SK-N-SH (cell line): ENCODE data around the gene LYPD8. TPM values are rescaled to one million over a fixed set of nuclear protein-coding genes. Genes with fewer than 3 reads are reported as not detected.

Experiments used
- CTCF ChIA-PET: fragments of 300-600, 350-600 bp; formaldehyde crosslinking; extraction: SDS; loops from one replicate; lab custom pipeline; 2021; lab: Yijun Ruan, JAX
- POLR2A ChIA-PET: fragments of 350-600 bp; sonication (Branson Sonifier 250); formaldehyde crosslinking; extraction: SDS; loops from one replicate; lab custom pipeline; 2020; ENCODE audit warnings: antibody characterized with exemption, inconsistent platforms; lab: Yijun Ruan, JAX
- DNase-seq: peaks from one replicate; pipeline ENCODE4 v3.0.0; 2012
- H2AFZ ChIP-seq: fragments of 200-600 bp; sonication (generic); 2 replicates; pipeline ENCODE4 v1.8.1; 2016; ENCODE audit warnings: antibody characterized with exemption, mild to moderate bottlenecking, low read depth
- H3F3A ChIP-seq: fragments of 200-600 bp; sonication (generic); replicated peaks from 2 replicates; pipeline ENCODE3; 2016; ENCODE audit warnings: antibody characterized with exemption, mild to moderate bottlenecking; ENCODE audit not compliant: insufficient read depth
- H3K27ac ChIP-seq, 2 experiments: fragments of 200-500 bp in 1 of 2; fragments of 200-600 bp in 1 of 2; sonication (Bioruptor generic) in 1 of 2; sonication (generic), shearing (Covaris generic) in 1 of 2; 2 replicates each; pipeline versions ENCODE4 v1.5.1 to v1.6.1; 2014 to 2016; ENCODE audit warnings: low read depth in 2 of 2, inconsistent platforms in 1 of 2, low read length in 1 of 2, mild to moderate bottlenecking in 1 of 2, mixed read lengths in 1 of 2
- H3K27me3 ChIP-seq: fragments of 200-600 bp; sonication (generic), shearing (Covaris generic); 2 replicates; pipeline ENCODE4 v1.6.1; 2016; ENCODE audit warnings: mixed run types; ENCODE audit not compliant: insufficient read depth
- H3K36me3 ChIP-seq, 2 experiments: fragments of 200-500 bp in 1 of 2; fragments of 200-600 bp in 1 of 2; sonication (Bioruptor generic) in 1 of 2; sonication (generic) in 1 of 2; replicated peaks in 1 of 2; 2 replicates each; pipeline versions ENCODE3 to v1.5.1; 2014 to 2016; ENCODE audit warnings: low read length in 1 of 2, mild to moderate bottlenecking in 1 of 2; ENCODE audit not compliant: insufficient read depth in 2 of 2, control insufficient read depth in 1 of 2
- H3K4me1 ChIP-seq, 2 experiments: fragments of 200-500 bp in 1 of 2; fragments of 200-600 bp in 1 of 2; sonication (Bioruptor generic) in 1 of 2; sonication (generic), shearing (Covaris generic) in 1 of 2; 2 replicates each; pipeline versions ENCODE4 v1.5.1 to v1.6.1; 2014 to 2016; ENCODE audit warnings: low read depth in 1 of 2, low read length in 1 of 2, mixed run types in 1 of 2; ENCODE audit not compliant: insufficient read depth in 2 of 2, control insufficient read depth in 1 of 2
- H3K4me2 ChIP-seq: fragments of 200-600 bp; sonication (generic), shearing (Covaris generic); 2 replicates; pipeline ENCODE4 v1.6.1; 2017; ENCODE audit warnings: mixed run types
- H3K4me3 ChIP-seq, 2 experiments: fragments of 200-500 bp in 1 of 2; fragments of 200-600 bp in 1 of 2; sonication (Bioruptor generic) in 1 of 2; sonication (generic), shearing (Covaris generic) in 1 of 2; 2 replicates each; pipeline versions ENCODE4 v1.5.1 to v1.8.1; 2014 to 2016; ENCODE audit warnings: low read depth in 2 of 2, inconsistent platforms in 1 of 2, low read length in 1 of 2, mild to moderate bottlenecking in 1 of 2, mixed read lengths in 1 of 2, moderate library complexity in 1 of 2
- H3K79me2 ChIP-seq: fragments of 200-600 bp; sonication (generic); 2 replicates; pipeline ENCODE4 v1.8.1; 2017; ENCODE audit warnings: mild to moderate bottlenecking; ENCODE audit not compliant: insufficient read depth
- H3K9ac ChIP-seq: fragments of 200-600 bp; sonication (generic); 2 replicates; pipeline ENCODE4 v1.6.1; 2017; ENCODE audit warnings: mixed run types
- H3K9me2 ChIP-seq: fragments of 200-600 bp; sonication (generic); 2 replicates; pipeline ENCODE4 v1.6.1; 2017; ENCODE audit warnings: mixed run types
- H3K9me3 ChIP-seq: fragments of 200-600 bp; sonication (generic); 2 replicates; pipeline ENCODE4 v1.6.1; 2017; ENCODE audit warnings: mixed run types, mild to moderate bottlenecking, moderate library complexity
- H4K20me1 ChIP-seq: fragments of 200-600 bp; sonication (generic); 2 replicates; pipeline ENCODE4 v1.6.1; 2017; ENCODE audit warnings: mild to moderate bottlenecking, mixed run types; ENCODE audit not compliant: insufficient read depth
- ELF1 ChIP-seq: IDR thresholded peaks from 2 replicates; pipeline ENCODE4 v1.4.0; 2012
- EP300 ChIP-seq, 2 experiments: IDR thresholded peaks; 2 replicates each; pipeline versions ENCODE4 v1.4.0 to v1.6.1; 2012; ENCODE audit warnings: borderline replicate concordance in 1 of 2, low read depth in 1 of 2, low read length in 1 of 2
- EZH2phosphoT487 ChIP-seq: fragments of 200-600 bp; sonication (generic); IDR thresholded peaks from 2 replicates; pipeline ENCODE4 v1.6.1; 2017; ENCODE audit warnings: low read depth, mixed run types, mild to moderate bottlenecking, antibody characterized with exemption, moderate library complexity, borderline replicate concordance
- JUND ChIP-seq: IDR thresholded peaks from 2 replicates; pipeline ENCODE4 v1.4.0; 2012
- MXI1 ChIP-seq: IDR thresholded peaks from 2 replicates; pipeline ENCODE4 v1.6.1; 2012; ENCODE audit warnings: mild to moderate bottlenecking, low read depth, low read length, improper control_type of control experiment
- NFIC ChIP-seq: IDR thresholded peaks from 2 replicates; pipeline ENCODE4 v1.4.0; 2012; ENCODE audit warnings: borderline replicate concordance
- PBX3 ChIP-seq: IDR thresholded peaks from 2 replicates; pipeline ENCODE4; 2012
- POLR2AphosphoS5 ChIP-seq: IDR thresholded peaks from 2 replicates; pipeline ENCODE4 v1.6.1; 2012; ENCODE audit warnings: low read depth, low read length
- RAD21 ChIP-seq: IDR thresholded peaks from 2 replicates; pipeline ENCODE4 v1.6.1; 2012; ENCODE audit warnings: mild to moderate bottlenecking, low read length
- RCOR1 ChIP-seq: fragments of 150-350 bp; IDR thresholded peaks from 2 replicates; pipeline ENCODE4 v1.6.1; 2017; ENCODE audit warnings: antibody characterized with exemption, low read length
- RXRA ChIP-seq: IDR thresholded peaks from 2 replicates; pipeline ENCODE4 v1.4.0; 2012; ENCODE audit warnings: low read depth, mild to moderate bottlenecking, borderline replicate concordance
- TCF12 ChIP-seq: IDR thresholded peaks from 2 replicates; pipeline ENCODE4 v1.4.0; 2012
- YY1 ChIP-seq: IDR thresholded peaks from 2 replicates; pipeline ENCODE4 v1.4.0; 2012; ENCODE audit warnings: low read depth, mild to moderate bottlenecking
- WGBS: methylation state at CpG from one replicate; pipeline ENCODE4 v1.1.6; 2017; ENCODE audit warnings: low lambda C conversion rate; 5-methylcytosine and 5-hydroxymethylcytosine counted together
- polyA plus RNA-seq, 3 experiments: library from polyadenylated mRNA; depleted of rRNA; stranded (reverse); fragments of >200 nt; gene quantifications; 2 replicates each; pipeline ENCODE4 v1.2.3, GENCODE V29; 2012
- TF ChIP-seq, protein P1 (sequence below): fragments of 150-350 bp; IDR thresholded peaks from 2 replicates; pipeline ENCODE4 v1.6.1; 2016; ENCODE audit warnings: mild to moderate bottlenecking, low read depth, low read length
- TF ChIP-seq, protein P2 (sequence below): IDR thresholded peaks from 2 replicates; pipeline ENCODE4 v1.4.0; 2012; ENCODE audit warnings: low read depth, borderline replicate concordance

The LYPD8 gene
- polyA plus RNA-seq (2012; rRNA removed), result 1.5 and 1.6 TPM in 2 replicates
- 1.4 and 1.9 TPM in 2 replicates for polyA plus RNA-seq (2012; cell fraction: cytosol; rRNA removed)
- 1.4 and 1.8 TPM in 2 replicates for polyA plus RNA-seq (2012; cell fraction: nucleus; rRNA removed)

DNA sequence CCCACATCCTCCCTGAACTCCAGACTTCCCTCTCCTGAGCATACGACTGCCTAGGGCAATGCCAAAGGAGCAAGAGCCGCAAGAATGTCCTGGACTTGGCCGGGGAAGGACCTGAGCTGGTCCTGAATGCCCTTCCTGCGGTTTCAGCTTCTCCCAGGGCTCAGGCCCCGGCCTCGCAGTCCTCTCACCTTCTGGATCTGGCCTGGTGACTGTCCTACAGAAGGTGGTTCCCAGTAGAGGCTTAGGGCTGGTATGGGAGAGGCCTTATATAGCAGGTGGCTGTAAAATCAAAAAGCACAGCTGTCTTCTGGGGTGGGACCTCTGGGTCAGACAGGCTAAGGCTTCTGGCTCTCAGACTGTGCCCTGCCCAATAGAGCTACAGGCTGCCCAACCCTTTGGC is at the start of gene LYPD8:
Gene LYPD8, minus strand, starts transcription at position 243 of the 400 bp plus-strand sequence. CDS start 4,678 bp downstream, outside the sequence.
- Histone ChIP-seq H4K20me1 (no peaks in the 10 kb centered on the region), H3K9ac (no peak within 1 kb of the TSS), H3K9me3 (no peaks in the 10 kb centered on the region), H3K36me3 (no peaks in the 10 kb centered on the region), H3K4me1 (no peaks in the 10 kb centered on the region), H3K27ac (no peak within 1 kb of the TSS), H3K4me3 (no peak within 1 kb of the TSS), H3K9me2 (no peaks in the 10 kb centered on the region), H3K4me2 (no peak within 1 kb of the TSS), H3F3A (peaks cover 9% of the 10 kb centered on the region), H3K79me2 (no peaks in the 10 kb centered on the region), H3K27me3 (no peaks in the 10 kb centered on the region), H2AFZ (no peak within 1 kb of the TSS)
- TF ChIP-seq ELF1 (no peak), RXRA (no peak), POLR2AphosphoS5 (no peak), MXI1 (no peak), NFIC (no peak), TCF12 (no peak), RAD21 (no peak), PBX3 (no peak), EZH2phosphoT487 (no peak), YY1 (no peak), RCOR1 (no peak), EP300 (IDR thresholded peaks at IDR 0.05; ENCODE audit: borderline replicate concordance in 1 of 2, low read depth in 1 of 2, low read length in 1 of 2) (no peak), JUND (no peak)
- TF ChIP-seq, protein P1, sequence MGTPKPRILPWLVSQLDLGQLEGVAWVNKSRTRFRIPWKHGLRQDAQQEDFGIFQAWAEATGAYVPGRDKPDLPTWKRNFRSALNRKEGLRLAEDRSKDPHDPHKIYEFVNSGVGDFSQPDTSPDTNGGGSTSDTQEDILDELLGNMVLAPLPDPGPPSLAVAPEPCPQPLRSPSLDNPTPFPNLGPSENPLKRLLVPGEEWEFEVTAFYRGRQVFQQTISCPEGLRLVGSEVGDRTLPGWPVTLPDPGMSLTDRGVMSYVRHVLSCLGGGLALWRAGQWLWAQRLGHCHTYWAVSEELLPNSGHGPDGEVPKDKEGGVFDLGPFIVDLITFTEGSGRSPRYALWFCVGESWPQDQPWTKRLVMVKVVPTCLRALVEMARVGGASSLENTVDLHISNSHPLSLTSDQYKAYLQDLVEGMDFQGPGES, result no peak
- TF ChIP-seq, protein P2, sequence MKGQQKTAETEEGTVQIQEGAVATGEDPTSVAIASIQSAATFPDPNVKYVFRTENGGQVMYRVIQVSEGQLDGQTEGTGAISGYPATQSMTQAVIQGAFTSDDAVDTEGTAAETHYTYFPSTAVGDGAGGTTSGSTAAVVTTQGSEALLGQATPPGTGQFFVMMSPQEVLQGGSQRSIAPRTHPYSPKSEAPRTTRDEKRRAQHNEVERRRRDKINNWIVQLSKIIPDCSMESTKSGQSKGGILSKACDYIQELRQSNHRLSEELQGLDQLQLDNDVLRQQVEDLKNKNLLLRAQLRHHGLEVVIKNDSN, result no peak
- ChIA-PET CTCF (no interaction called here), POLR2A (no interaction called here)
- WGBS, result 4% methylated on average over 4 of the region's 6 CpGs
- DNase-seq, result no peak
